K562 (cell line): ENCODE measurements around the gene TMEM63A.

Source experiments
- ATF7 ChIP-seq: fragments of 450-650 bp; IDR thresholded peaks from 2 replicates; pipeline ENCODE4 v1.7.1; 2014; ENCODE audit warnings: mild to moderate bottlenecking, moderate library complexity
- COPS2 ChIP-seq: fragments of 450-650 bp; conservative IDR thresholded peaks from 2 replicates; pipeline ENCODE4 v1.6.1; 2016; ENCODE audit warnings: mild to moderate bottlenecking, moderate library complexity
- CTCF ChIP-seq, 3 experiments: IDR thresholded peaks in 2 of 3; conservative IDR thresholded peaks in 1 of 3; 2 replicates each; pipeline ENCODE4 v1.5.1; 2011 to 2012; ENCODE audit warnings: low read length in 3 of 3, mild to moderate bottlenecking in 3 of 3, control low read depth in 2 of 3, improper control_type of control experiment in 1 of 3, inconsistent platforms in 1 of 3, low read depth in 1 of 3, mixed read lengths in 1 of 3, moderate library complexity in 1 of 3; ENCODE audit not compliant: insufficient read depth in 2 of 3
- EP300 ChIP-seq: IDR thresholded peaks from 2 replicates; pipeline ENCODE4 v1.6.1; 2012; ENCODE audit warnings: low read length, improper control_type of control experiment
- EZH2 ChIP-seq: IDR thresholded peaks from 2 replicates; pipeline ENCODE4 v1.6.1; 2012; ENCODE audit warnings: low read depth, mild to moderate bottlenecking, inconsistent platforms, low read length, borderline replicate concordance
- FOXJ3 ChIP-seq: sonication (generic); formaldehyde crosslinking; IDR thresholded peaks from 2 replicates; pipeline ENCODE4 v1.4.0; 2020; ENCODE audit warnings: mild to moderate bottlenecking, missing genetic modification reagents
- GABPA ChIP-seq: fragments of 200-800 bp; sonication (Bioruptor generic); conservative IDR thresholded peaks from 2 replicates; pipeline ENCODE4 v1.6.1; 2016; ENCODE audit warnings: low read depth, missing genetic modification characterization, missing compliant biosample characterization
- PRDM10 ChIP-seq: fragments of 450-650 bp; IDR thresholded peaks from 2 replicates; pipeline ENCODE4 v1.6.1; 2018; ENCODE audit not compliant: partially characterized antibody
- SAFB2 ChIP-seq: fragments of 200-400 bp; formaldehyde crosslinking; IDR thresholded peaks from 2 replicates; pipeline ENCODE4 v1.6.1; 2018; ENCODE audit warnings: borderline replicate concordance, low read length, low read depth, moderate library complexity; ENCODE audit not compliant: severe bottlenecking
- TRIM28 ChIP-seq: fragments of 450-650 bp; IDR thresholded peaks from 2 replicates; pipeline ENCODE4 v1.6.1; 2017
- ZEB2 ChIP-seq: fragments of 450-650 bp; IDR thresholded peaks from 2 replicates; pipeline ENCODE4 v1.6.1; 2016
- ZNF184 ChIP-seq: sonication (generic); formaldehyde crosslinking; IDR thresholded peaks from 2 replicates; pipeline ENCODE4 v1.5.0; 2020; ENCODE audit warnings: missing genetic modification reagents

- TF ChIP-seq PRDM10 (no peak), FOXJ3 (no peak), CTCF (IDR thresholded peaks at IDR 0.05 in 2 of 3, conservative IDR thresholded peaks at IDR 0.05 in 1 of 3; ENCODE audit: insufficient read depth in 2 of 3, low read depth in 1 of 3, low read length in 3 of 3) (peak; percentile 47 to 67 (median 53)), SAFB2 (no peak), EZH2 (no peak), ZNF184 (CRISPR knock-in tag) (no peak), EP300 (no peak), GABPA (tag) (no peak), COPS2 (no peak), ATF7 (no peak), ZEB2 (no peak), TRIM28 (no peak)
These were observed 70.3 kb downstream of the TMEM63A start for GRCh38 chr1:225811622-225812487.
